ENCODE measurements around the gene FHL3.

The FHL3 gene

DNA sequence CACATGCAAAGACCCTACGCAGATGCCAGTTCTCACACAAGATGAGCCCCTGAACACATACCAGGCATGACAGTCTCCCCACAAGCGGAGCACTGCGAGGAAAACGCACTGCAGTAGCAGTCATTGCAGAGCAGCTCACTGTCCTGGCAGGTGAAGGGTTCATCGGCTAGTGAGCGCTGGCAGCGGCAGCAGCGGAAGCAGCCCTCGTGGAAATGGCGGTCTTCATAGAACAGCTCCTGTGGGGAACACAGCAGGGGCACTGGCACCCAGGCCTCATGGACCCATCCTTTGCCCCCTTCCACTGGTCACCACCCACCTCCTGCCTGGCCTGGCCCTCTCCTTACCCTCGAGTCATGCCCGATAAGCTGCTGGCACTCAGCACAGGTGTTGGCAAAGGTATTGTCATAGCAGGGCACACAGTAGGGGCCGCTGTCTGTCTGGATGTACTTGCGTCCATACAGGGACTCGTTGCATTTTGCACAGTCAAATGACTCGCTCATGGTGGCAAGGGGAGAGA is 6.3 kb downstream of the FHL3 start:
- in situ Hi-C loops (cut with MboI; ENCODE audit: low pct_unique_long_range_greater_than_20kb, low sequenced_read_pairs, unreplicated experiment): no loop called here
- TF ChIP-seq, protein P1, sequence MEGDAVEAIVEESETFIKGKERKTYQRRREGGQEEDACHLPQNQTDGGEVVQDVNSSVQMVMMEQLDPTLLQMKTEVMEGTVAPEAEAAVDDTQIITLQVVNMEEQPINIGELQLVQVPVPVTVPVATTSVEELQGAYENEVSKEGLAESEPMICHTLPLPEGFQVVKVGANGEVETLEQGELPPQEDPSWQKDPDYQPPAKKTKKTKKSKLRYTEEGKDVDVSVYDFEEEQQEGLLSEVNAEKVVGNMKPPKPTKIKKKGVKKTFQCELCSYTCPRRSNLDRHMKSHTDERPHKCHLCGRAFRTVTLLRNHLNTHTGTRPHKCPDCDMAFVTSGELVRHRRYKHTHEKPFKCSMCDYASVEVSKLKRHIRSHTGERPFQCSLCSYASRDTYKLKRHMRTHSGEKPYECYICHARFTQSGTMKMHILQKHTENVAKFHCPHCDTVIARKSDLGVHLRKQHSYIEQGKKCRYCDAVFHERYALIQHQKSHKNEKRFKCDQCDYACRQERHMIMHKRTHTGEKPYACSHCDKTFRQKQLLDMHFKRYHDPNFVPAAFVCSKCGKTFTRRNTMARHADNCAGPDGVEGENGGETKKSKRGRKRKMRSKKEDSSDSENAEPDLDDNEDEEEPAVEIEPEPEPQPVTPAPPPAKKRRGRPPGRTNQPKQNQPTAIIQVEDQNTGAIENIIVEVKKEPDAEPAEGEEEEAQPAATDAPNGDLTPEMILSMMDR (IDR thresholded peaks at IDR 0.05; ENCODE audit: extremely low read depth, insufficient read depth, missing control alignments): no peak
- no peak for DNase-seq (ENCODE audit: low spot score)

DNA sequence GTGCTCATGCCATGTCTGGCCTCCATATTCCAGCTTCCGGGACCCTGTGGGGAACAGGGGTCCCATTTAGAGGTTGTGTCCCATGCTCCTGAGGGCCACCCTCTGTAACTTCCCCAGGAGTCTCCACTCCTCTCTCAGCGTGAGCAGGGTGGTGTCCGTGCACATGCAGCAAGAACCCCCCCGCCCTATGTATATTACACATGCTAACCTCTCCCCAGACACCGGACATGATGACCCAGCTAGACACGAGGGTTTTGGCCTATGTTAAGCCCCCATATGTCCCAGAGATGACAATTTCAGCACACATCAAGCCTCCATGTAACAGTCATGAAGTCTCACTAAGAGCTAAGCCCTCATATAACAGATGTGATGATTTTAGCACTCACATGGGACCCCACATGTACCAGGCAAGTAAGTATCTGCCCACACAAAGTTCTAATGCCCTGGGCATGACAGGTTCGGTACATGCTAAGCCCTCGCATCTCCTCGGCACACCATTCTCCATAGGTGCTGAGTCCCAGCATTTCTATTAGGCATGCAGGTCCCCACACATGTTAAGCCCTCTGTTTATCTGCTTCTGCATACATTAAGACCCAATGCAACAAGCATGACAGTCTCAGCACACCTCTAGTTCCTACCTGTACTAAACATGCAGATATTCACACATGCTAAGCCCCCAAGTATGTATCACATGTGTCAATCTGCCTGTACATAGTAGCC is 7.1 kb downstream of the FHL3 start:
- DNase-seq (ENCODE audit: low spot score): no peak
- in situ Hi-C loops (cut with MboI; ENCODE audit: low pct_unique_long_range_greater_than_20kb, low sequenced_read_pairs, unreplicated experiment): no loop called here

GRCh38 chr1:37997256-37998088 is 7.8 kb downstream of the FHL3 start:
- TF ChIP-seq, protein P1 (IDR thresholded peaks at IDR 0.05; ENCODE audit: extremely low read depth, insufficient read depth, missing control alignments): no peak
- in situ Hi-C loops (cut with MboI; ENCODE audit: low pct_unique_long_range_greater_than_20kb, low sequenced_read_pairs, unreplicated experiment): no loop called here
- DNase-seq (ENCODE audit: low spot score): no peak

More for the DNA sequence above, 7.1 kb downstream of the FHL3 start:
- TF ChIP-seq, protein P1 (IDR thresholded peaks at IDR 0.05; ENCODE audit: extremely low read depth, insufficient read depth, missing control alignments): no peak

GRCh38 chr1:37995751-37996345 is 9.5 kb downstream of the FHL3 start:
- TF ChIP-seq, protein P1 (IDR thresholded peaks at IDR 0.05; ENCODE audit: extremely low read depth, insufficient read depth, missing control alignments): no peak
- in situ Hi-C loops (cut with MboI; ENCODE audit: low pct_unique_long_range_greater_than_20kb, low sequenced_read_pairs, unreplicated experiment): no loop called here
- DNase-seq (ENCODE audit: low spot score): no peak

GRCh38 chr1:37994886-37995566 is 10.3 kb downstream of the FHL3 start:
- TF ChIP-seq, protein P1 (IDR thresholded peaks at IDR 0.05; ENCODE audit: extremely low read depth, insufficient read depth, missing control alignments): no peak
- DNase-seq (ENCODE audit: low spot score): no peak
- in situ Hi-C loops (cut with MboI; ENCODE audit: low pct_unique_long_range_greater_than_20kb, low sequenced_read_pairs, unreplicated experiment): no loop called here

- in situ Hi-C loops (cut with MboI; ENCODE audit: low pct_unique_long_range_greater_than_20kb, low sequenced_read_pairs, unreplicated experiment): no loop called here
- TF ChIP-seq, protein P1 (IDR thresholded peaks at IDR 0.05; ENCODE audit: extremely low read depth, insufficient read depth, missing control alignments): no peak
- no peak for DNase-seq (ENCODE audit: low spot score)
Measured at GRCh38 chr1:37989361-37989930, 15.9 kb downstream of the FHL3 start.

Data from GM13977 (cell line).